DMS53 treated with DMSO at 0.1 percent for 48 hours (cell line): Measurements from ENCODE around the gene SCN4A.
A peak's percentile ranks its signal among the peaks of the same experiment; 100 is the strongest.
"Not testable (repeated sequence)": the region's sequence is repeated elsewhere in the genome, so short reads cannot be mapped to it uniquely, and the experiment has no call there.

Experiments used
- DNase-seq: peaks from one replicate; lab custom pipeline; 2025; ENCODE audit not compliant: unreplicated experiment; lab: John Stamatoyannopoulos, UW

The SCN4A gene

DNA sequence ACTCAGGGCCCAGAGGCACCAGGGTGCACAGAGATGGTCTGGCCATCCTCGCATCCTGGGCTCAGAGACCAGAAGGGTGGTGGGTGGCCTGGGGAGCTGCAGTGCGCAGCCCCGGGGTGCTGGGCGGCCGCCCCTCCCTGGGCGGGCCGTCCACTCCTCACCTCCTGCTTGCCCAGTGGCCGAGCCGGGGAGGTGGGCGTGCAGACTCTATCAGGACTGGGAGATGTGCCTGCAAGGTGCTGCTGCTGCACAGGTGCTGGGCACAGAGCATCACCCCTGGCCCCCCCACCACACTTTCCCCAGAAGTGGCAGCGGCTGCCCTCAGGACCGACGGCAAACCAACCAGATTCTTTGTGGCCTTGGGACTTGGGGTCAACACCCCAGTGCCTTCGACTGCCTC lies at the start of gene SCN4A:
Gene SCN4A, minus strand, starts transcription at position 123 of the 400 bp plus-strand sequence. Its CDS starts 77 bp downstream, at position 46.
- no peak for DNase-seq

DNA sequence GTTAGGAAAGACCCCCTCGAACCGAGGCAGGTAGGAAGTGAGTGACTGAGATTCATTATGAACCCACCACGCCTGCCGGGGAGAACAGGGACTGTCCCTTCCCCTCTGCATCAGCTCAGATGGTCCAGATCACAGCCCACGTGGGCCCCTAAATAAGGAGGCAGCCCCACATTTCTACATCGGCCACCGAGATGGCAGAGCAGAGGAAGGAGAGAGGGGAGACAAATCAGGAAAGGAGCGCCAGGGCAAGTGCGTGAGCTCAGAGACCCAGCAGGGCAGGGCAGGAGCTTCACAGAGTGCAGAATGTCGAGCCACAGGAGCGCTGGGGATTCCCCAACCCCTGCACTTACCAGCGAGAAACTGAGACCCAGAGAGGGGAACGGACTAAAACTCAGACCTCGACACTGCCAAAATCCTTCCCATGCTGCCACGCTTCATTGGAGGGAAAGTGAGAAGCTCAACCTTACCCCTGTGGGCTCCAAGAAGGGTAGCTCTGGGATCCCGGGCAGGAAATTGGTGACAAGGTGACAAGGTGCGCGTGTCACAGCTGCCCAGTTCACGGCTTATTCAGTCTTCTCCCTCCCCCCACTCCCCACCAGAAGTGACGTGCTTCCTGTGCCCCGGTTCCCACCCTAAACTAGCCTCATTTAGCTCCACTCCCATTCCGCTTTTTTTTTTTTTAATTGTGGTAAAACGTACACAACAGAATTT lies 47.5 kb upstream of the SCN4A start, which contains the start of gene ICAM2:
Gene ICAM2, minus strand, starts transcription at position 578 of the 711 bp plus-strand sequence. CDS start 13,942 bp downstream, outside the sequence.
- peak; percentile 13 for DNase-seq

DNA sequence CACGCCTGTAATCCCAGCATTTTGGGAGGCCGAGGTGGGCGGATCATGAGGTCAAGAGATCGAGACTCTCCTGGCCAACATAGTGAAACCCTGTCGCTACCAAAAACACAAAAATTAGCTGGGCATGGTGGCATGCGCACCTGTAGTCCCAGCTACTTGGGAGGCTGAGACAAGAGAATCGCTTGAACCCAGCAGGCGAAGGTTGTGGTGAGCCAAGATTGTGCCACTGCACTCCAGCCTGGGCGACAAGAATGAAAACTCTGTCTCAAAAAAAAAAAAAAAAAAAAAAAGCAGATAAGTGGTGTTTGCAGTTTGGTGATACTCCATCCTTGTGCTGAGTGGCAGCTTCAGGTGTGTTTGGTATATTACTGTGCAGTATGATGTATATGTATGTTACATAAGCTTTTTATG lies 46.8 kb upstream of the SCN4A start:
- DNase-seq, result not testable (repeated sequence)

DNA sequence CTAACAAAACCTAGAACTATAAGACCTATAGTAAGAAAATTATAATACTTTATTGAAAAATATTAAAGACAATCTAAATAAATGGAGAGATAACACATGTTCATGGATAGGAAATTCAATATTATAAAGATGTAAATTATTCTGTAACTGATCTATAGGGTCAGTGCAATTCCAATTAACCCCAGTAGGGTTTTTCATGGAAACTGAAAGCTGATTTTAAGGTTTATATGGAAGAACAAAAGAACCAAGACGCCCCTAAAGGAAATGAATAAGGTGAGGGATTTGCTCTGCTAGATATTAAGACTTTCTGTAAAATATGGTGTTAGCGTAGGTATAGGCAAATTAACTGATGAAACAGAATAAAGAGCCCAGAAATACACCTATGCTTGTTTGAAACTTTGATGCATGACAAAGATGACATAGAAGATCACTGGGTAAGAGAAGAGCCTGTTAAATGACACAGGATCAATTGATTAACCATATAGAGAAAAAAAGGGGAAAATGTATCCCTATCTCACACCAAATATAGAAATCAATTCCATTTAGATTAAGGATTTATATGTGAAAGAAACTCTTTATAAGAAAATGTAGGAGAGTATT lies 44.8 kb upstream of the SCN4A start:
- DNase-seq, result no peak

DNA sequence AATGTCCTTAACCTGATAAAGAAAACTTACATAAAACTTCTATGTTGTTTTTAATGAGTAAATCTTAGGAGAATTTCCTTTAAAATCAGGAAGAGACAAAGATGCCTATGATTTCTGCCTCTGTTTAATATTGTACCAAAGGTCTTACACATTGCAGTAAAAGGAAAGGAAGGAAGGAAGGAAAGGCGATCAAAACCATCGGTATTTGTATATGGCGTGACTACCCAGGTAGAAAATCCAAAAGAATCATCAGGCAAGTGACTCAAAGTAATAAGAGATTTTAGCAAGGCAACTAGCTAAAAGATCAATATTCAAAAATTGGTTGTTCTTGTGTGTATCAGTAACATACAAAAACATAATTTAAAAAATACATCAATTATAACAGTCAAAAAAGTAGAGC lies 44.3 kb upstream of the SCN4A start:
- no peak for DNase-seq

- DNase-seq, result no peak
These were observed 43.6 kb upstream of the SCN4A start for GRCh38 chr17:64016231-64016784.

- DNase-seq, result no peak
These were observed 42.7 kb upstream of the SCN4A start for GRCh38 chr17:64015447-64015846.

DNA sequence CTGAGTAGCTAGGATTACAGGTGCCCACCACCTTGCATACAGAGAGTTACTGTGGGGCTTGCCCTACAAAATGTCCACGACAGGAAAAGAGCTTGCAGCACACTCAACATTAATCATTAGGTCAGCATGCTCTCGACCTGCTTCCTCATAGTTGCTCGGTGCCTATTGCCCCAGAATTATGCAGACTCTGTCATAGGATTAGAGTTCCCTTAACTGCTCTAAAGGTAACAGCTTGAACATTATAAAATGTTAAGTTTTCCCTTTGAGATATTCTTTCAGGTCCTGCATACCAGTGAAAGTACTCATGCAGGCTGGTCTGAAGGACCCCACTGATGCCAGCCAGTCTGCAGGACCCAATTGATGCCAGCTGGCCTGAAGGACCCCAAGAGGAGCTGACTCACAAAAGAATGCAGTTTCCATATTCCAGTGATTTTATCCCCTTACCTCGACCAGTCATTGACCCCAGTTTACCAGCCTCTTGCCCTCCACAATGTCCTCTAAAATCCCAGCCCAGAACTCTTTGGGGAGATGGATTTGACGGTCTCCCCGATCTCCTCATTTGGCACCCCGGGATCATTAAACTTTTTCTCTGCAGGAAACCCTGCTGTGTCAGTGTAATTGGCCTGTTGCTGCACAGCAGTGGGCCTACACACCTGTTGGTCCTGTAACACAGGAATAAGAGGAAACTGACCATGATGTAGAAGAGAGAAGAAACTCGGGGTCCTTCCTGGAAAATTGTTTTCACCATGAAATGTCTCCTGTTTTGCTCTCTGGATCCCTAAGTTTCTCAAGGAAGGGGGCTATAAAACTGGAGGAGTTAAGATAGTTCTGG lies 37.1 kb upstream of the SCN4A start:
- DNase-seq, result no peak

DNA sequence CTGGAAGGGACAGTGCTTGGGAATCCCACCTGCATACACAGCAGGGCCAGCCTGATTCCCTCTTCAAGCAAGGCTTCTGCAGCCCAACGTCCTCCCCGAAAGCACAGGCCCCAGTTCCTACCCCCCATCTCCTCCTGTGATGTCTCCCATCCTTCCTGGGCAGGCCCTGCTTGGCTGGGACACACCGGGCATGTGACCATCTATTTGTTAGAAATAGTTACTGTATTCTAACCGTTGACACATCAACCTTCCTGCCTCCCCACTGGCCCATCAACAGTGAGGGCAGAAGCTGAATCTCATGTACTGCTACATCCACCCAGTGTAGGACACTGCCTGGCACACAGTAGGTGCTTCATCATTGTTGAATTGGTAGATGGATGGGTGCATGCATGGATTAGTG lies 36.1 kb upstream of the SCN4A start:
- no peak for DNase-seq

DNA sequence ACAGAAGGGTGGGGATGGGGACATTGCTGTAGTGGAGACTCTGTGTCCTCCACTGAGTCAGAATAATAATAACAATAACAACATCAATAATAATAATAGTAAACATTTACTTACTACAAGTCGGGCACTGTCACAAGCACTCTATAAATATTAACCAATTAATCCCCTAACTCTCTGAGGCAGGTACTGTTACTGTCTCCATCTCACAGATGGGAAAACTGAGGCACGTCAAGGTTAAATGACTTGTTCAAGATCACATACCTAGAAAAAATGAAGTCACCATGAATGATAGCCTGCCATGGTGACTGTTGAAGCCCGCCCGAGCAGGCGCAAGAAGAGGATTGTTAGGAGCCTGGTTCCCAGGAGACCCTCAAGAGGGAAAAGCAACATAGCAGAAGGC lies 35.6 kb upstream of the SCN4A start:
- DNase-seq, result no peak

DNA sequence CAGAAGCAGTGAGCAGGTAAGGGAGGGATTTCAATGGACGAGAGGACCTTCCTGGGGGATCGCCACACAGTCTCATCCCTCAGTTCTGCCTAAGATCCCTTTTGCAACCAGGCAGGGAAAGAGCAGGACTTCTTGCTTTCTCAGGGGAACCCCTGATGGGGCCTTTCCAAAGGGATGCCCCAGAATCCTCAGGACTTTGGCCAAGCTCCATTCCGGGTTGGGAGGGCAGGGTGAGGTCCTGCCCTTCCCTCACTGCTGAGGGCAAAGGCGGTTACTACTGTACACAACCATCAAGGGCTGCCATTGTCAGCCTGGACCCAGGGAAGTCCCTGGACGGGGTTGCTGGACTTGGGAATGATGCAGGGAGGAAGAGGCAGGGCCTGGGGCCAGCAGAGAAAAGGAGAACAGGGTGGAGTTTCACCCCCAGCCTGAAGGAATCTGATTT lies 35.1 kb upstream of the SCN4A start:
- DNase-seq, result no peak

DNA sequence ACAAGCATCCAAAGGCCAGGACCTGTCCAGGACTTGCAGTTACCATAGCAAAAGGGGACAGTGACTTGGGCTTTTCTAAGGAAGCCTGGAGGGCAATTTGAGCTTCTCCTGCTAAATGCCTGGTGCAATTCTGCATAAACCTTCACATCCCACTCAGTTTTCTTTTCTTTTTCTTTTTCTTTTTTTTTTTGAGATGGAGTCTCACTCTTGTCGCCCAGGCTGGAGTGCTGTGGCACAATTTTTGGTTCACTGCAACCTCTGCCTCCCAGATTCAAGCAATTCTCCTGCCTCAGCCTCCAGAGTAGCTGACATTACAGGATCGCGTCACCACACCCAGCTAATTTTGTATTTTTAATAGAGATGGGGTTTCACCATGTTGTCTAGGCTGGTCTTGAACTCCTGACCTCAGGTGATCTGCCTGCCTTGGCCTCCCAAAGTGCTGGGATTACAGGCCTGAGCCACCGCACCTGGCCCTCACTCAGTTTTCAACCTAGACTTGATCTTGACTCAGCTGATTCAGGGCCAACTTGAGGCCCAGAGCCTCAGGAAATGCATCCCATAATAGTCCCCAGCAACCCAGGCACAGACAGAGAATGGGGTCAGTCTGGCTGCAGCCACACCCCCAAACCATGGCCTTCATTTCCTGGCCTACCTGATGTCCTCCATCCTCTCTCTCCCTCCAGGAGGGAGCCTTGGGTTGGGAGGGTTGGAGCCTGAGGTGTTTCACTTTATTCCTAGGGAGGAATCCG lies 34.5 kb upstream of the SCN4A start:
- not testable (repeated sequence) for DNase-seq

- no peak for DNase-seq
These were observed 33.8 kb upstream of the SCN4A start for GRCh38 chr17:64006361-64007088.

DNA sequence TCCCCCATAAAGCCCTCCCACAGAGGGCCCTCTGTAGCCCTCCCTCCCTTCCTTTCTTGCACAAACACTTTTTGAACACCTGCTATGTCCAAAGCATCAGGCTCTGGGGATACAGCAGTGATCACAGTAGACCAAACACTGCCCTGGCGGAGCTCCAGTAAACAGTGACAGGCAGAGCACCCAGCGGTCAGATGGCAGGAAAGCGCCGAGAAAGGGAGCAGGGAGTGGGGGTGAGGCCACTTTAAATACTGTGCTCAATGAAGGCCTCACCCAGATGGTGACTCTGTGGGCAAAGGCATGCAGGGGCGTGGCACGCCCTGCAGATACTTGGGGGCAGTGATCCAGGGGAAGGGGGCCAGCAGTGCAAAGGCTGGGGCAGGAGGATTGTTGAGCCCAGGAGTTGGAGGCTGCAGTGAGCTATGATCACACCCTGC lies 33.0 kb upstream of the SCN4A start:
- no peak for DNase-seq

DNA sequence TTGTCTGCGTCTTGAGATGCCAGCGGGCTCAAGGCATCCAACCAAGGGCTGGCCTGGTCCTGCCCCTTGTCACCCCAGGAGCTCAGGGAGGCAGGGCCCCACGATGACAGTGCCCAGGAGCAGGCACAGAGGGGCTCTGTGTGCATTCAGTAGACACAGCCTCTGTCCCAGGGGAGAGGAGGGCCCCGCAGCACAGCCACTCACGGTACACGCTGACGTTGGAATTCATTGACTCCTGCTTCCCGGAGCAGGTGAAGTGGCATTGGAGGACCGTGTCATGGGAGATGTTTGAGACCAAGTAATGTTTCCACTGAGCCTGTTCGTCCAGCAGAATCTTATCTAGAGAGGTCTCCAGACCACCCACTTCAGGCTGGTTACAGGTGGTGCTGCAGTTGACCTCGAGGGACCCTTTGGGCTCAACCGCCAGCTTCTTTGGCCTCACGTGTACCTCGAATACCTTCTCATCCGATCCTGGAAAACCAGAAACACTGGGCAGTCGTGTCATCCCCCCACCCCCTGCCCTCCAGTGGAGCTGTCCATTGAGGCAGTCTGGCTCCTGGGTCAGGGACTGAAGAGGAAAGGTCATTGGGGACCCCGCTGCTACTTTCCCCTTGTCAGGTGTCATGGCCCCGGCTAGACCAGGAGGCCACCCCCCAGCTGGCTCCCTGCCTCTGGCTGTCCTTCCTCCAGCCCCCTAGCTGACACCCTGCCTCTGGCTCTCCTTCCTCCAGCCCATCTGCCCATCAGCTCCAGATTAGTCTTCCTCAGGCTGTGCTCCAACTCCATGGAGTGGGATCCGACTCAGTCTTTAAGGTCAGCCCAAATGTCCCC lies 32.4 kb upstream of the SCN4A start:
- no peak for DNase-seq

GRCh38 chr17:64004218-64004770 lies 31.6 kb upstream of the SCN4A start:
- DNase-seq, result no peak

DNA sequence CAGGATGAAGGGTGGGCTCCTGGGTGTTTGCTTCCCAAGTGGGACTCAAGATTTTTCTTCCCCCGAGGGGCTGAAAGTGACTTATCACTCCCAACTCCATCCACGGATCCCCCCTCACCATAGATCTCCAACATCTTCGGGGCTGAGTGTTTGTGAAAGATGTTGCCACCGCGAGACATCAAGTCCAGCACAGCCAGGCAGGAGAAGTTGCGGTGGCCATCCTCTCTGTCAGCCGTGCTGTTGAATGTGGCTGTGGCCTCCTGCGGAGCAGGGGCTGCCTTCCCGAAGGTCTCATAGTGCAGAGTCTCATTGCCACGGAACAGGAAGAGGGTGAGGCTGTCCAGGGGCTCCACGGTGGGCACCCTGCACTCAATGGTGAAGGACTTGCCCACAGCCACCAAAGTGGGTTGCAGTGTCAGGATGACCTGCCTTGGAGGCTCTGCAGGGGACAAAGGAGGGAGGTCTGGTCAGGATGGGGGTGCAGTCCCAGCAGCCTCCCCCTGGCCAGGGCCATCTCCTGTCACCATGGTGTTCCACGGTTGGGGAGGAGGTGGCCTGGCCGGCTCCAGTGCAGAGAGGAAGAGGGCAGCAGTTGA lies 30.9 kb upstream of the SCN4A start:
- no peak for DNase-seq
